SK-N-SH treated with all-trans-retinoic acid at 6 μM for 48 hours (cell line): ENCODE measurements around the gene HJV.

Experiments used
- ATAC-seq: fragments of 200-7000 bp; cut with Tn5 transposase; 3 replicates; pipeline ENCODE4 v1.9.1; 2020; ENCODE audit warnings: mild to moderate bottlenecking, moderate library complexity
- ARNTL ChIP-seq: fragments of 450-650 bp; formaldehyde crosslinking; IDR thresholded peaks from 2 replicates; pipeline ENCODE4 v1.5.0; 2020; ENCODE audit warnings: low read depth, mild to moderate bottlenecking, moderate library complexity, borderline replicate concordance
- BACH2 ChIP-seq: fragments of 250-450 bp; sonication (Bioruptor Pico); IDR thresholded peaks from 2 replicates; pipeline ENCODE4 v1.9.0; 2021; ENCODE audit warnings: mild to moderate bottlenecking, borderline replicate concordance
- CREB5 ChIP-seq: fragments of 250-450 bp; sonication (Bioruptor Pico); IDR thresholded peaks from 2 replicates; pipeline ENCODE4 v1.5.1; 2020; ENCODE audit warnings: low read depth, mild to moderate bottlenecking, moderate library complexity
- ESRRG ChIP-seq: fragments of 250-450 bp; sonication (Bioruptor Pico); IDR thresholded peaks from 2 replicates; pipeline ENCODE4 v1.6.1; 2021; ENCODE audit warnings: mild to moderate bottlenecking
- GLIS3 ChIP-seq: fragments of 250-450 bp; sonication (Bioruptor Pico); IDR thresholded peaks from 2 replicates; pipeline ENCODE4 v1.5.0; 2020; ENCODE audit warnings: mild to moderate bottlenecking, moderate library complexity
- ISL1 ChIP-seq: fragments of 250-450 bp; sonication (Bioruptor Pico); IDR thresholded peaks from 2 replicates; pipeline ENCODE4 v2.1.2; 2022; ENCODE audit warnings: mild to moderate bottlenecking, moderate library complexity
- OSR1 ChIP-seq: fragments of 250-450 bp; sonication (Bioruptor Pico); IDR thresholded peaks from 2 replicates; pipeline ENCODE4 v1.8.0; 2022; ENCODE audit warnings: moderate library complexity, mild to moderate bottlenecking, inconsistent platforms
- PATZ1 ChIP-seq: fragments of 250-450 bp; sonication (Bioruptor Pico); IDR thresholded peaks from 2 replicates; pipeline ENCODE4 v1.8.0; 2020; ENCODE audit warnings: mild to moderate bottlenecking, moderate library complexity, borderline replicate concordance
- POU6F1 ChIP-seq: fragments of 250-450 bp; sonication (Bioruptor Pico); IDR thresholded peaks from 2 replicates; pipeline ENCODE4 v1.8.0; 2021; ENCODE audit warnings: low read depth, mild to moderate bottlenecking, moderate library complexity, borderline replicate concordance
- PPARA ChIP-seq: fragments of 250-450 bp; sonication (Bioruptor Pico); IDR thresholded peaks from 2 replicates; pipeline ENCODE4 v1.5.0; 2020; ENCODE audit warnings: mild to moderate bottlenecking, borderline replicate concordance
- RARB ChIP-seq: fragments of 250-450 bp; sonication (Bioruptor Pico); IDR thresholded peaks from 2 replicates; pipeline ENCODE4 v1.8.0; 2021; ENCODE audit warnings: mild to moderate bottlenecking, moderate library complexity
- SNAI2 ChIP-seq: fragments of 250-450 bp; sonication (Bioruptor Pico); IDR thresholded peaks from 2 replicates; pipeline ENCODE4 v1.5.0; 2020; ENCODE audit warnings: mild to moderate bottlenecking, moderate library complexity
- TCF4 ChIP-seq: fragments of 250-450 bp; sonication (Bioruptor Pico); IDR thresholded peaks from 2 replicates; pipeline ENCODE4 v1.8.0; 2021; ENCODE audit warnings: mild to moderate bottlenecking, moderate library complexity, borderline replicate concordance
- TOX ChIP-seq: fragments of 250-450 bp; sonication (Bioruptor Pico); IDR thresholded peaks from 2 replicates; pipeline ENCODE4 v1.8.0; 2021; ENCODE audit warnings: mild to moderate bottlenecking, moderate library complexity, borderline replicate concordance
- TSHZ2 ChIP-seq: fragments of 250-450 bp; sonication (Bioruptor Pico); IDR thresholded peaks from 2 replicates; pipeline ENCODE4 v1.5.0; 2020; ENCODE audit warnings: mild to moderate bottlenecking, moderate library complexity
- ZC3H10 ChIP-seq: fragments of 250-450 bp; sonication (Bioruptor Pico); IDR thresholded peaks from 2 replicates; pipeline ENCODE4 v1.5.1; 2021; ENCODE audit warnings: mild to moderate bottlenecking, moderate library complexity
- ZFP30 ChIP-seq: fragments of 450-650 bp; formaldehyde crosslinking; IDR thresholded peaks from 2 replicates; pipeline ENCODE4 v1.5.0; 2022; ENCODE audit warnings: mild to moderate bottlenecking, moderate library complexity
- ZNF565 ChIP-seq: fragments of 450-650 bp; formaldehyde crosslinking; conservative IDR thresholded peaks from 2 replicates; pipeline ENCODE4 v1.5.0; 2020; ENCODE audit warnings: low read depth, mild to moderate bottlenecking, moderate library complexity
- ZNF70 ChIP-seq: fragments of 450-650 bp; formaldehyde crosslinking; IDR thresholded peaks from 2 replicates; pipeline ENCODE4 v1.5.0; 2020; ENCODE audit warnings: mild to moderate bottlenecking, moderate library complexity
- ZNF8 ChIP-seq: fragments of 450-650 bp; formaldehyde crosslinking; IDR thresholded peaks from 2 replicates; pipeline ENCODE4 v1.5.0; 2020; ENCODE audit warnings: mild to moderate bottlenecking, moderate library complexity

Gene HJV

GRCh38 chr1:145995148-145995881, 26.2 kb downstream of the HJV start (continued):
- TF ChIP-seq PATZ1 = no peak
- TF ChIP-seq ESRRG = no peak
- TF ChIP-seq ZNF565 (CRISPR knock-in tag) = no peak
- no peak for TF ChIP-seq RARB (CRISPR knock-in tag)
- no peak for TF ChIP-seq BACH2 (CRISPR knock-in tag)
- no peak for TF ChIP-seq GLIS3 (CRISPR knock-in tag)
- no peak for TF ChIP-seq ZNF70 (CRISPR knock-in tag)
- no peak for TF ChIP-seq ISL1

- ATAC-seq = no peak
Observed at GRCh38 chr1:145994391-145995120, 27.0 kb downstream of the HJV start.

GRCh38 chr1:145993618-145994390, 27.7 kb downstream of the HJV start:
- ATAC-seq = no peak
- TF ChIP-seq ARNTL (CRISPR knock-in tag) (no peak), ZNF70 (CRISPR knock-in tag) (no peak), ZC3H10 (no peak), OSR1 (CRISPR knock-in tag) (no peak), SNAI2 (CRISPR knock-in tag) (no peak), PATZ1 (no peak), PPARA (CRISPR knock-in tag) (no peak), CREB5 (CRISPR knock-in tag) (no peak), BACH2 (CRISPR knock-in tag) (no peak), TOX (CRISPR knock-in tag) (no peak), ZFP30 (CRISPR knock-in tag) (no peak), TCF4 (CRISPR knock-in tag) (no peak), ZNF8 (no peak), POU6F1 (CRISPR knock-in tag) (no peak), TSHZ2 (CRISPR knock-in tag) (no peak), ISL1 (no peak), GLIS3 (CRISPR knock-in tag) (no peak)

More at GRCh38 chr1:145994391-145995120, 27.0 kb downstream of the HJV start:
- TF ChIP-seq PATZ1 (no peak), ESRRG (no peak), RARB (CRISPR knock-in tag) (no peak)
